ENCODE measurements around the gene BLM.

DNA sequence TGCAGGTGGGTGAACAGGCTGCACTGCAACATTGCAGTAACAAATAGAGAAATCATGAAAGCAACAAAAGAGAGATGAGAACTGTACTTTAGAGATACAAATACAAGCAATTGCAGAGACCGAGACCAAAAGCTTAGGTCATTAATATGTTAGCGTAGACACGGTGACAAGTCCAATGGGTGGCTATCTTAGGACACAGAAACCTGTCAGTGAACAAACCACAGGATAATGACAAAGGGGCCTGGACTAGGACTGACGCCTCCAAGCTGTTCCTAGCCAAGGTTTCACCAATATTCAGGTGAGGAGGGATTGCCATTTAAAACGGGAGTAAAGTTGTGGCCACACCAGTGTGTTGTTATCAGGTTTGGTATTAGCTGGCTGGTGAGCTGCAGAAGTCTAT lies 41.7 kb upstream of the BLM start:
- TF ChIP-seq, protein P1, sequence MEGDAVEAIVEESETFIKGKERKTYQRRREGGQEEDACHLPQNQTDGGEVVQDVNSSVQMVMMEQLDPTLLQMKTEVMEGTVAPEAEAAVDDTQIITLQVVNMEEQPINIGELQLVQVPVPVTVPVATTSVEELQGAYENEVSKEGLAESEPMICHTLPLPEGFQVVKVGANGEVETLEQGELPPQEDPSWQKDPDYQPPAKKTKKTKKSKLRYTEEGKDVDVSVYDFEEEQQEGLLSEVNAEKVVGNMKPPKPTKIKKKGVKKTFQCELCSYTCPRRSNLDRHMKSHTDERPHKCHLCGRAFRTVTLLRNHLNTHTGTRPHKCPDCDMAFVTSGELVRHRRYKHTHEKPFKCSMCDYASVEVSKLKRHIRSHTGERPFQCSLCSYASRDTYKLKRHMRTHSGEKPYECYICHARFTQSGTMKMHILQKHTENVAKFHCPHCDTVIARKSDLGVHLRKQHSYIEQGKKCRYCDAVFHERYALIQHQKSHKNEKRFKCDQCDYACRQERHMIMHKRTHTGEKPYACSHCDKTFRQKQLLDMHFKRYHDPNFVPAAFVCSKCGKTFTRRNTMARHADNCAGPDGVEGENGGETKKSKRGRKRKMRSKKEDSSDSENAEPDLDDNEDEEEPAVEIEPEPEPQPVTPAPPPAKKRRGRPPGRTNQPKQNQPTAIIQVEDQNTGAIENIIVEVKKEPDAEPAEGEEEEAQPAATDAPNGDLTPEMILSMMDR (conservative IDR thresholded peaks at IDR 0.05; ENCODE audit: low read depth, low read length) = no peak
- TF ChIP-seq EZH2 (IDR thresholded peaks at IDR 0.05; ENCODE audit: borderline replicate concordance, low read depth, low read length, poor library complexity, severe bottlenecking) = no peak
